GM10266 (cell line): ENCODE measurements around the gene MARK1.

ENCODE experiments used
- DNase-seq: peaks from one replicate; pipeline ENCODE4 v3.0.0; 2012; ENCODE audit errors: extremely low spot score
- CTCF ChIP-seq: IDR thresholded peaks from 2 replicates; pipeline ENCODE4 v1.5.1; 2012; ENCODE audit warnings: mild to moderate bottlenecking, low read depth; ENCODE audit not compliant: control insufficient read depth, insufficient read depth; ENCODE audit errors: missing control alignments

MARK1 gene

GRCh38 chr1:220527908-220528678 lies at the start of gene MARK1:
MARK1 (plus strand) TSS chr1:220528136; CDS start chr1:220528823, 687 bp downstream.
- no peak for TF ChIP-seq CTCF
- DNase-seq = peak; percentile 64

GRCh38 chr1:220483700-220484099 lies 44.2 kb upstream of the MARK1 start:
- no peak for DNase-seq
- TF ChIP-seq CTCF = no peak

- no peak for TF ChIP-seq CTCF
- DNase-seq = no peak
These were observed 43.8 kb upstream of the MARK1 start for GRCh38 chr1:220484135-220484534.

- TF ChIP-seq CTCF = peak; percentile 13
- DNase-seq = no peak
These were observed 42.8 kb upstream of the MARK1 start for GRCh38 chr1:220485131-220485530.

- no peak for TF ChIP-seq CTCF
- no peak for DNase-seq
These were observed 42.1 kb upstream of the MARK1 start for GRCh38 chr1:220485791-220486190.

- no peak for TF ChIP-seq CTCF
- no peak for DNase-seq
These were observed 40.6 kb upstream of the MARK1 start for GRCh38 chr1:220487297-220487820.

DNA sequence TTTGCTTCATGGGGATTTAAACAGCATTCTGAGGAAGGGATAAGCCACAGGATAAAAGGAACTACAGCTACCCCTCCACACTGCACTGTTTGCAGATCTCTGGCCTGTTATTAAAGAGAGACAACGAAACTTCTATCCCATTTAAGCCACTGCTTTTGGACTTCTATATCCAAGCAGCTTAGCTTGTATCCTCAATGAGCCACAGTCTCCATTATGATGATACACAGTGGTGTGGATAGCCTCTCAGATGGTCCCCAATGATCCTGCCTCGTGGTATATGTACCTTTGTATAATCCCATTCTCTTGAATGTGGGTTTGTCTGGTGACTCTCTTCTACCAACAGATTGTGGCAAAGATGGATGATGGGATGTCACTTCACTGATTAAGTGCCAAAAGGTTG lies 36.0 kb upstream of the MARK1 start:
- TF ChIP-seq CTCF = no peak
- no peak for DNase-seq
